GM20000 (cell line): ENCODE measurements around the gene ERAS.
"Not testable (repeated sequence)": the region's sequence is repeated elsewhere in the genome, so short reads cannot be mapped to it uniquely, and the experiment has no call there.

Experiments
- DNase-seq: peaks from one replicate; pipeline ENCODE4 v3.0.0; 2012; ENCODE audit warnings: low spot score
- CTCF ChIP-seq: IDR thresholded peaks from 2 replicates; pipeline ENCODE4 v1.5.1; 2012; ENCODE audit warnings: mild to moderate bottlenecking, control low read depth; ENCODE audit errors: extremely low read depth, missing control alignments

The ERAS gene

DNA sequence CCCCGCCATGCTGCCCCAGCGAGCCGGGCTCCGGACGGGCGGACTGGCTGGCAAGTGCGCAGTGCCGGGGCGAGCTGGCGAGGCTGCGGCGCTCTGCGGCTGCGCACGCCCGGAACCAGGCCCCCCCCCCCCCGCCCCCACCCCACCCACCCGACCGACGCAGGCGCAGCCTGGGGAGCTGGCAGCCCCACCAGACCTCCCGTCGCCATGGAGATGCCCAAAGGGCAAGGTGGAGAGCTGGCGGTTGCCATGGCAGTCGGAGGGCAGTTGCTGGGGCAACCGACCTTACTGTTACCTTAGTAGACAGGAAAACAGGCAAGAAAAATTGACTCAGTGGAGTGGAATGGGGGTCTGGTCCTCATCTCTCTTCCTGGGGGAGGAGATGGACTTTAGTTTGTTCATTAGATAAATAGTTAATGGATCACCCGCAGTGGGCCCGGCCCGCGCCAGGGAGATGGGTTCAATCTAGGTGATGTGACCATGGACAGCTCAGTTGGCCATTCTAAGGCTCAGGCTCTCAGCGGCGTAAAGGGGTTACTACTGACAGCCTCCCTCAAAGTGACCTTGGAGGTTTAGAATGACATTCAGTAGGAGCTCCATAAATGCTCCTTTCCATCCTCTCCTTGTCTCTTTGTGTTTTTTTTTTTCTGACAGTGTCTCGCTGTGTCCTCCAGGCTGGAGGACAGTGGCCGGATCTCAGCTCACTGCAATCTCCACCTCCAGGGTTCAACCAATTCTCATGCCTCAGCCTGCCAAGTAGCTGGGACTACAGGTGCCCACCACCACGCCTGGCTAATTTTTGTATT is 9.4 kb downstream of the ERAS start, which contains the start of gene PCSK1N:
TSS of gene PCSK1N (minus strand) at position 87 of the 806 bp plus-strand sequence. CDS start at position 9, 78 bp downstream.
- no peak for TF ChIP-seq CTCF
- peak; percentile 9 for DNase-seq

GRCh38 chrX:48839686-48840085 is 13.4 kb downstream of the ERAS start:
- TF ChIP-seq CTCF, result no peak

DNA sequence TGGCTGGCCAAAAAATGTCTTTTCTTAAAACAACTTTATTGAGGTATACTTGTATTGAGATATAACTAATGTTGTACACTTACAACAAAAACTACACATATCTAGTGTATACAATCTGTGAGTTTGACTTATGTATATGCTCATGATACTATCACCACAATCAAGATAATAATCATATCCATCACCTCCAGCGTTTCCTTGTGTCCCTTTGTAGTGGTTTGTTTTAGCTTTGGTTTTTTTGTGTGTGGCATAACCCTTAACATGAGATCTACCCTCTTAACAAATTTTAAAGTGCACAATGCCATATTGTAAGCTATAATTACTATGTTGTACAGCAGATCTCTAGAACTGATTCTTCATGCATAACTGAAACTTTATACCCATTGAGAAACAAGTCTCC is 22.5 kb downstream of the ERAS start:
- DNase-seq, result no peak

More at GRCh38 chrX:48839686-48840085, 13.4 kb downstream of the ERAS start:
- no peak for DNase-seq

DNA sequence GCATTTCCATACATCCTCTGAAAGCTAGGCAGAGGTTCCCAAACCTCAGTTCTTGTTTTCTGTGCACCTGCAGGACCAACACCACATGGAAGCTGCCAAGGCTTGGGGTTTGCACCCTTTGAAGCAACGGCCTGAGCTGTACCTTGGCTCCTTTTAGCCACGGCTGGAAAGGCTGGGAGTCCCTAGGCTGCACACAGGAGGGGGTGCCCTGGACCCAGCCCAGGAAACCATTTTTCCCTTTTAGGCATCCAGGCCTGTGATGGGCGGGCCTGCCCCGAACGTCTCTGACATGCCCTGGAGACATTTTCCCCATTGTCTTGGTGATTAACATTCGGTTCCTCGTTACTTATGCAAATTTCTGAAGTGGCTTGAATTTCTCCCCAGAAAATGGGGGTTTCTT is 26.5 kb downstream of the ERAS start:
- DNase-seq, result no peak
- TF ChIP-seq CTCF, result no peak

More for the DNA sequence above, 22.5 kb downstream of the ERAS start:
- no peak for TF ChIP-seq CTCF

DNA sequence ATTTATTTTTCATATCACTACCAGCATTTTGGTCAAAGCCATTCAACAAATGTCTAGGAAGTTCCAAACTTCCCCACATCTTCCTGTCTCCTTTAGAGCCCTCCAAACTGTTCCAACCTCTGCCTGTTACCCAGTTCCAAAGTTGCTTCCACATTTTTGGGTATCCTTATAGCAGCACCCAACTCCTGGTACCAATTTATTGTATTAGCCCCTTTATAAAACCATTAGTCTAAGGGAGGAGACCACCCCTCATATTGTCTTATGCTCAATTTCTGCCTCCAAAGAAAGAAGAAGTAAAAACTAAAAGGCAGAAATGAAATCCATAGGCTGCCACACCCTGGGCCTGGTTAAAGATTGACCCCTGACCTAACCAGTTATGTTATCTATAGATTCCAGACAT is 27.2 kb downstream of the ERAS start:
- not testable (repeated sequence) for DNase-seq

DNA sequence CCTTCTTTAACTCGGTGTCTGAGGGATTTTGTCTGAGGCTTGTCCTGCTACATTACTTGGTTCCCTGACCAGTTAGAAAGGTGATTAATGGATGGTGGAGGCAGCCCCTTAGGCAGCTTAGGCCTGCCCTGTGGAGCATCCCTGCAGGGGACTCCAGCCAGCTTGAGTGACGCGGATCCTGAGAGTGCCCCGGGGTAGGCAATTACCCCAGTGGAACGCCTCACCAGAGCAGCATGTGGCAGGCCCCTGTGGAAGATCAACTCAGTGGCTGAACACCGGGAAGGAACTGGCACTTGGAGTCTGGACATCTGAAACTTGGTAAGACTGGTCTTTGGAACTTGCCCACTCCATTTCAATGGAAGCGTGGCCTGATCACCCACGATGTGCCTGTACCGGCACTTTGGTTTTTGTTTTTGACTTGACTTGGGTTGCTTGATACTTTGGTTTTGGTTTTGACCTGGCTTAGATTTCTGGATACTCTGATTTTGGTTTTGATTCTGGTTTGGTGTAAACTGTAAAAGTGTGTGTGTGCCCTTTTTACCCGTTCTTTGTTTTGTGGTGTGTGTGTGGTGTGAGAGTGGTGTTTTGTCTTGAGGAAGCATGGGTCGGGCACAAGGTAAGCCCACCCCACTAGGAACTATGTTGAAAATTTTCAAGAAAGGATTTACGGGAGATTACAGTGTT is 27.9 kb downstream of the ERAS start:
- not testable (repeated sequence) for DNase-seq

DNA sequence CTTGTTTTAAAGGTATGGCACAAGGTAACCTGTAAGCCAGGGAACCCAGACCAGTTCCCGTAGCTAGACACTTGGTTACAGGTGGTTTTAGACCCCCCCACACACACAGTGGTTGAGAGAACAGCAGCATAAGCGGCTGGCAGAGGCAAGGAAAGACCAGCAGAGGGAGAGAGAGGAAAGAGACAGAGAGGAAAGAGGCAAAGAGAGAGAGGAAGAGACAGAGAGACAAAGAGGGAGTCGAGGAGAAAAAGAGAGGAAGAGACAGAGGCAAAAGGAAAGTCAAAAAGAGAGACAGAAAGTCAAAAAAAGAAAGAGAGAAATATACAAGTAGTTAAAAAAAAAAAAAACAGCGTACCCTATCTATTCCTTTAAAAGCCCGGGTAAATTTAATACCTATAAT is 28.6 kb downstream of the ERAS start:
- no peak for DNase-seq
- no peak for TF ChIP-seq CTCF

DNA sequence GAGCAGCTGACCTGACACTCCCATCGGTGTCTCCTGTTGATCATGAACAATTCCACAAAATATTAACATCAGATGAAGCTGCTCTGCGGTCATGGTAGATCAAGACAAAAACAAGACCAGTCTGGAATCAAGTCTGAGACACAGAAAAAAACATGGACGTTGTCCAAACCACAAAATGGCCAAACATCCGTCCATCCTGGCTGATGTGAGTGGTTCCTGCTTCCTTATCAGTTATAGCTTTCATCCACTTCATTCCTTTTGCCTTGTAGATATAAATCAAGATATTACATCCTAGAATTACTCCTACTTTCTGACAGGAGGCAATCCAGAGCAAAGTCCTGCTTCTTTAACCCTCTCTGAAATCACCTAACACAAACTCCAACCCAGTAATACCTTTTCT is 37.9 kb downstream of the ERAS start:
- no peak for TF ChIP-seq CTCF
- no peak for DNase-seq

DNA sequence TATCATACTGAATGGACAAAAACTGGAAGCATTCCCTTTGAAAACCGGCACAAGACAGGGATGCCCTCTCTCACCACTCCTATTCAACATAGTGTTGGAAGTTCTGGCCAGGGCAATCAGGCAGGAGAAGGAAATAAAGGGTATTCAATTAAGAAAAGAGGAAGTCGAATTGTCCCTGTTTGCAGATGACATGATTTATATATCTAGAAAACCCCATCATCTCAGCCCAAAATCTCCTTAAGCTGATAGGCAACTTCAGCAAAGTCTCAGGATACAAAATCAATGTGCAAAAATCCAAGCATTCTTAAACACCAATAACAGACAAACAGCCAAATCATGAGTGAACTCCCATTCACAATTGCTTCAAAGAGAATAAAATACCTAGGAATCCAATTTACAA is 45.7 kb downstream of the ERAS start:
- not testable (repeated sequence) for DNase-seq

DNA sequence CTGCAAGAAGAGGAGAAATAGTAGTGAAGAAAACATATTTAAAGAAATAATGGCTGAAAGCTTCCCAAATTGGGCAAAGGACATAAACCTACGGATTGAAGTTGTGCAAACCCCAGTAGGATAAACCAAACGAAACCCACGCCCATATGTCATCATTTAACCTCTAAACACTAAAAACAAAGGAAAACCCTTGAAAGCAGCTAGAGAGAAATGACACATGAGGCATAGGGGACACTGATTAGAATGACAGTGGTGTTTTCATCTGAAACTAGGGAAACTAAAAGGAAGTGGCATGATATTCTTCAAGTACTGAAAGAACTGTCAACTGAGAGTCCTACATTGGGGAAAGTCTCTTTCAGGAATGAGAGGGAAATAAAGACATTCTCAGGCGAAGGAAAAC is 50.6 kb downstream of the ERAS start:
- DNase-seq, result not testable (repeated sequence)
